Bone marrow (tissue), 2 donors: ENCODE results near the gene NPAS3.

Source experiments
- DNase-seq, 2 donors: peaks; one replicate each; lab custom pipeline; 2025; lab: John Stamatoyannopoulos, UW

Gene NPAS3

GRCh38 chr14:33184587-33184986, 245.9 kb downstream of the NPAS3 start:
- peak in 1 of 2 donors; percentile 42 for DNase-seq

- no peak for DNase-seq
Observed at GRCh38 chr14:33186656-33187055, 248.0 kb downstream of the NPAS3 start.

GRCh38 chr14:33188880-33189279, 250.2 kb downstream of the NPAS3 start:
- no peak for DNase-seq

GRCh38 chr14:33191855-33192254, 253.2 kb downstream of the NPAS3 start:
- no peak for DNase-seq

GRCh38 chr14:33194551-33194950, 255.9 kb downstream of the NPAS3 start:
- no peak for DNase-seq

GRCh38 chr14:33198684-33199083, 260.0 kb downstream of the NPAS3 start:
- DNase-seq = no peak

GRCh38 chr14:33201116-33201515, 262.4 kb downstream of the NPAS3 start:
- no peak for DNase-seq

- no peak for DNase-seq
Observed at GRCh38 chr14:33206981-33207380, 268.3 kb downstream of the NPAS3 start.

GRCh38 chr14:33207467-33208017, 268.9 kb downstream of the NPAS3 start:
- DNase-seq = no peak

- no peak for DNase-seq
Observed at GRCh38 chr14:33210311-33210710, 271.6 kb downstream of the NPAS3 start.

GRCh38 chr14:33218026-33218425, 279.3 kb downstream of the NPAS3 start:
- DNase-seq = no peak

- no peak for DNase-seq
Observed at GRCh38 chr14:33219957-33220356, 281.3 kb downstream of the NPAS3 start.

GRCh38 chr14:33229269-33229929, 290.7 kb downstream of the NPAS3 start:
- DNase-seq = no peak

- DNase-seq = no peak
Observed at GRCh38 chr14:33230021-33230420, 291.3 kb downstream of the NPAS3 start.

GRCh38 chr14:33232031-33232430, 293.4 kb downstream of the NPAS3 start:
- no peak for DNase-seq

GRCh38 chr14:33237115-33237740, 298.5 kb downstream of the NPAS3 start:
- DNase-seq = no peak

- no peak for DNase-seq
Observed at GRCh38 chr14:33239465-33239864, 300.8 kb downstream of the NPAS3 start.

GRCh38 chr14:33240466-33240865, 301.8 kb downstream of the NPAS3 start:
- DNase-seq = no peak

GRCh38 chr14:33241331-33241730, 302.7 kb downstream of the NPAS3 start:
- DNase-seq = no peak

GRCh38 chr14:33249233-33249820, 310.6 kb downstream of the NPAS3 start:
- DNase-seq = no peak

GRCh38 chr14:33250963-33251362, 312.3 kb downstream of the NPAS3 start:
- DNase-seq = no peak

- no peak for DNase-seq
Observed at GRCh38 chr14:33254342-33254741, 315.7 kb downstream of the NPAS3 start.

GRCh38 chr14:33254861-33255395, 316.2 kb downstream of the NPAS3 start:
- no peak for DNase-seq
